ENCODE data around the gene NES. TPM values are rescaled to one million over a fixed set of nuclear protein-coding genes. Genes with fewer than 3 reads are reported as not detected.
A peak's percentile ranks its signal among the peaks of the same experiment; 100 is the strongest.

The NES gene
- total and polyA plus RNA-seq, 4 donors: 0.15 to 3.1 (median 1.9) TPM

DNA sequence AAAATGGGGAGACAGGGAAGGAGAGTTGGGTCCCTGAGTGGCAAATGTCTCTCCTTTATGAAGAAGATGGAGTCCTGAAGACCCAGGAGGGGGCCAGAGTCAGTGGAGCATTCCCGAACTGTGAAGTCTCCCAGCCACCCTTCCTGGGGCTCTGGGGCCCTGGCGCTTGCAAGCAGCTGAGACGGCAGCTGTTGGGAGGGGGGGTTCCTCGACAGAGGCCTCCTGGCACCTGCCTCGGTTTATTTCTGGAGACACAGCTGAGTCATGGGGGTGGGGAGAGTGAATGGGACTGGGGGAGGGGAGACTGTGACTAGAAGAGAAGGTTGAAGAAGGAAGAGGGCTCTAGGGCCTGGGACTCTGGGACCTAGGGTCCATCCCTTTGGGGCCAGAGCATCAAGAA, 14.0 kb downstream of the NES start:
- peaks cover 0 to 2% (median 0%) of the 10 kb centered on the region in 4 donors for H3K27me3 ChIP-seq (ENCODE audit: control insufficient read depth in 4 of 4, insufficient read depth in 4 of 4, low read length in 3 of 4)
- no peak overlapping the region for H3K4me3 ChIP-seq (ENCODE audit: low read depth in 1 of 3, low read length in 3 of 3)
- no peak for DNase-seq (ENCODE audit: low spot score)
- no peaks in the 10 kb centered on the region for H3K36me3 ChIP-seq (ENCODE audit: control insufficient read depth in 4 of 4, insufficient read depth in 3 of 4, low read depth in 1 of 4, low read length in 3 of 4)
- H3K9me3 ChIP-seq (ENCODE audit: control insufficient read depth in 4 of 4, low read length in 3 of 4): no peaks in the 10 kb centered on the region
- 64% methylated on average over 5 of the region's 5 CpGs for WGBS
- H3K9ac ChIP-seq (ENCODE audit: low read depth in 1 of 2, low read length in 2 of 2): no peak overlapping the region
- TF ChIP-seq ATF3 (IDR thresholded peaks at IDR 0.05) (no peak), GABPA (IDR thresholded peaks at IDR 0.05 in 1 of 2, conservative IDR thresholded peaks at IDR 0.05 in 1 of 2) (no peak), HNF4G (IDR thresholded peaks at IDR 0.05) (no peak), FOXA2 (IDR thresholded peaks at IDR 0.05) (no peak), SP1 (IDR thresholded peaks at IDR 0.05) (no peak), YY1 (IDR thresholded peaks at IDR 0.05) (no peak), JUND (IDR thresholded peaks at IDR 0.05) (no peak), FOXA1 (IDR thresholded peaks at IDR 0.05) (no peak), CTCF (IDR thresholded peaks at IDR 0.05; ENCODE audit: low read depth, low read length, missing input control) (no peak), NR2F2 (IDR thresholded peaks at IDR 0.05) (no peak), RXRA (IDR thresholded peaks at IDR 0.05) (no peak)
- H3K4me1 ChIP-seq (ENCODE audit: control insufficient read depth in 4 of 4, insufficient read depth in 4 of 4, low read length in 3 of 4): peaks cover 0 to 24% (median 13%) of the 10 kb centered on the region in 4 donors
- H3K27ac ChIP-seq (ENCODE audit: low read depth in 1 of 2, low read length in 2 of 2): no peak overlapping the region

DNA sequence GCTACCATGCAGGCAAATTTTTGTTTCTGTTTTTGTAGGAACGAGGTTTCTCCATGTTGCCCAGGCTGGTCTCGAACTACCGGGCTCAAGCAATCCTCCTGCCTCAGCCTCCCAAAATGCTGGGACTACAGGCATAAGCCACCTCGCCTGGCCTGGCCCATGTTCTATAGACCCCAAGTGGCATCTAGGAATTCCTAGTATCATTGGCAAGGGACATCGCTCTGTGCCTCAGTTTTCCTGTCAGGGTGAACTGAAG, 14.5 kb downstream of the NES start:
- no peaks in the 10 kb centered on the region for H3K9me3 ChIP-seq (ENCODE audit: control insufficient read depth in 4 of 4, low read length in 3 of 4)
- no peak for DNase-seq (ENCODE audit: low spot score)
- no peak overlapping the region for H3K4me3 ChIP-seq (ENCODE audit: low read depth in 1 of 3, low read length in 3 of 3)
- H3K27ac ChIP-seq (ENCODE audit: low read depth in 1 of 2, low read length in 2 of 2): peak overlapping the region in 1 of 2 donors; percentile 28
- no peaks in the 10 kb centered on the region for H3K36me3 ChIP-seq (ENCODE audit: control insufficient read depth in 4 of 4, insufficient read depth in 3 of 4, low read depth in 1 of 4, low read length in 3 of 4)
- TF ChIP-seq, protein P1, sequence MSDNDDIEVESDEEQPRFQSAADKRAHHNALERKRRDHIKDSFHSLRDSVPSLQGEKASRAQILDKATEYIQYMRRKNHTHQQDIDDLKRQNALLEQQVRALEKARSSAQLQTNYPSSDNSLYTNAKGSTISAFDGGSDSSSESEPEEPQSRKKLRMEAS (IDR thresholded peaks at IDR 0.05): no peak
- TF ChIP-seq JUND (IDR thresholded peaks at IDR 0.05): no peak
- no peak for TF ChIP-seq HNF4G (IDR thresholded peaks at IDR 0.05)
- no peak for TF ChIP-seq FOXA2 (IDR thresholded peaks at IDR 0.05)
- TF ChIP-seq SP1 (IDR thresholded peaks at IDR 0.05): no peak
- TF ChIP-seq CTCF (IDR thresholded peaks at IDR 0.05; ENCODE audit: low read depth, low read length, missing input control): no peak
- no peak for TF ChIP-seq ATF3 (IDR thresholded peaks at IDR 0.05)
- TF ChIP-seq NR2F2 (IDR thresholded peaks at IDR 0.05): no peak
- H3K27me3 ChIP-seq (ENCODE audit: control insufficient read depth in 4 of 4, insufficient read depth in 4 of 4, low read length in 3 of 4): peaks cover 0 to 2% (median 0%) of the 10 kb centered on the region in 4 donors
- WGBS: 88% methylated on average over 5 of the region's 5 CpGs
- H3K9ac ChIP-seq (ENCODE audit: low read depth in 1 of 2, low read length in 2 of 2): no peak overlapping the region
- peaks cover 0 to 20% (median 13%) of the 10 kb centered on the region in 4 donors for H3K4me1 ChIP-seq (ENCODE audit: control insufficient read depth in 4 of 4, insufficient read depth in 4 of 4, low read length in 3 of 4)
